CD14-positive monocyte (primary cell): ENCODE data around the gene JCAD. TPM values are rescaled to one million over a fixed set of nuclear protein-coding genes. Genes with fewer than 3 reads are reported as not detected.
A peak's percentile ranks its signal among the peaks of the same experiment; 100 is the strongest.

Experiments used
- DNase-seq, 3 donors: peaks; one replicate each; pipeline ENCODE4 v3.0.0-alpha.2; 2011 to 2022
- H2AFZ ChIP-seq: 2 replicates; pipeline ENCODE4 v1.6.0; 2012; ENCODE audit warnings: mild to moderate bottlenecking, low read depth, low read length, inconsistent platforms; ENCODE audit not compliant: insufficient read depth, poor library complexity, severe bottlenecking
- H3K27ac ChIP-seq, 2 donors: 1 replicate in 1 of 2; 2 replicates in 1 of 2; pipeline ENCODE4 v1.5.1; 2012 to 2013; ENCODE audit warnings: low read length in 2 of 2, control low read depth in 1 of 2, inconsistent platforms in 1 of 2, low read depth in 1 of 2, mild to moderate bottlenecking in 1 of 2
- H3K27me3 ChIP-seq, 2 donors: one replicate each; pipeline versions ENCODE4 v1.6.0 to v1.6.1; 2011 to 2013; ENCODE audit warnings: low read length in 2 of 2; ENCODE audit not compliant: control insufficient read depth in 2 of 2, insufficient read depth in 2 of 2
- H3K36me3 ChIP-seq, 2 donors: replicated peaks in 1 of 2; 1 replicate in 1 of 2; 2 replicates in 1 of 2; pipeline versions ENCODE4 v1.5.1 to v1.6.1; 2012 to 2013; ENCODE audit warnings: low read length in 2 of 2, control low read depth in 1 of 2, inconsistent platforms in 1 of 2, mild to moderate bottlenecking in 1 of 2; ENCODE audit not compliant: insufficient read depth in 2 of 2, control insufficient read depth in 1 of 2
- H3K4me1 ChIP-seq, 2 donors: 1 replicate in 1 of 2; 2 replicates in 1 of 2; pipeline versions ENCODE4 v1.5.1 to v1.6.1; 2012 to 2013; ENCODE audit warnings: low read length in 2 of 2, control low read depth in 1 of 2, inconsistent platforms in 1 of 2, mild to moderate bottlenecking in 1 of 2, moderate library complexity in 1 of 2; ENCODE audit not compliant: insufficient read depth in 2 of 2, control insufficient read depth in 1 of 2
- H3K4me2 ChIP-seq: replicated peaks from 2 replicates; pipeline ENCODE3; 2012; ENCODE audit warnings: low read length, moderate library complexity, mild to moderate bottlenecking; ENCODE audit not compliant: poor library complexity, severe bottlenecking; ENCODE audit errors: extremely low read depth
- H3K4me3 ChIP-seq, 3 experiments: fragments of 200-600 bp in 1 of 3; sonication (generic) in 1 of 3; replicated peaks in 1 of 3; 1 replicate in 2 of 3; 2 replicates in 1 of 3; pipeline ENCODE4 v1.5.1; 2011 to 2013; ENCODE audit warnings: low read length in 3 of 3, mild to moderate bottlenecking in 3 of 3, control low read depth in 2 of 3, low read depth in 2 of 3, inconsistent platforms in 1 of 3, moderate library complexity in 1 of 3
- H3K79me2 ChIP-seq: 2 replicates; pipeline ENCODE4 v1.6.0; 2012; ENCODE audit warnings: mild to moderate bottlenecking, control low read depth, inconsistent platforms, low read length, moderate library complexity; ENCODE audit not compliant: insufficient read depth
- H3K9ac ChIP-seq: 2 replicates; pipeline ENCODE4 v1.6.0; 2017; ENCODE audit warnings: low read length, mild to moderate bottlenecking; ENCODE audit not compliant: insufficient read depth, poor library complexity, severe bottlenecking
- H3K9me3 ChIP-seq, 2 donors: replicated peaks in 1 of 2; 1 replicate in 1 of 2; 2 replicates in 1 of 2; pipeline versions ENCODE4 v1.5.1 to v1.6.1; 2012 to 2013; ENCODE audit warnings: low read length in 2 of 2, control low read depth in 1 of 2; ENCODE audit not compliant: control insufficient read depth in 1 of 2, insufficient read depth in 1 of 2
- H4K20me1 ChIP-seq: 2 replicates; pipeline ENCODE4 v1.6.0; 2012; ENCODE audit warnings: mild to moderate bottlenecking, low read length, control low read depth, moderate library complexity; ENCODE audit not compliant: insufficient read depth
- H3K27ac Mint-ChIP-seq, 7 donors: one replicate each; pipeline ENCODE4 v1.8.0; 2020; ENCODE audit warnings: mild to moderate bottlenecking in 7 of 7, mixed read lengths in 7 of 7, moderate library complexity in 6 of 7, inconsistent platforms in 2 of 7
- H3K27me3 Mint-ChIP-seq, 3 donors: one replicate each; pipeline ENCODE4 v1.8.0; 2021 to 2022; ENCODE audit warnings: low read depth in 3 of 3, mild to moderate bottlenecking in 3 of 3, mixed read lengths in 3 of 3, moderate library complexity in 3 of 3, inconsistent platforms in 1 of 3
- H3K36me3 Mint-ChIP-seq, 2 donors: one replicate each; pipeline ENCODE4 v1.8.0; 2020; ENCODE audit warnings: mixed read lengths in 2 of 2, inconsistent platforms in 1 of 2, mild to moderate bottlenecking in 1 of 2
- H3K4me1 Mint-ChIP-seq: one replicate; pipeline ENCODE4 v1.8.0; 2020; ENCODE audit warnings: mild to moderate bottlenecking, mixed read lengths
- H3K4me3 Mint-ChIP-seq, 2 donors: one replicate each; pipeline ENCODE4 v1.8.0; 2020; ENCODE audit warnings: mild to moderate bottlenecking in 2 of 2, mixed read lengths in 2 of 2, moderate library complexity in 1 of 2
- H3K9me3 Mint-ChIP-seq, 7 donors: one replicate each; pipeline ENCODE4 v1.8.0; 2020 to 2022; ENCODE audit warnings: mixed read lengths in 7 of 7, mild to moderate bottlenecking in 6 of 7, moderate library complexity in 6 of 7, inconsistent platforms in 2 of 7
- CTCF ChIP-seq: fragments of 200-600 bp; IDR thresholded peaks from one replicate; pipeline ENCODE4 v1.8.0; 2022; ENCODE audit warnings: antibody characterized with exemption, mild to moderate bottlenecking
- WGBS: methylation state at CpG from one replicate; pipeline ENCODE4 v1.1.5; 2013; ENCODE audit warnings: missing lambda C conversion rate; ENCODE audit not compliant: insufficient coverage; 5-methylcytosine and 5-hydroxymethylcytosine counted together
- intact Hi-C, 2 donors: fragments of 100-400 bp; cut with micrococcal nuclease; formaldehyde crosslinking; loops; one replicate each; pipeline versions ENCODE4 v1.15.0 to v1.15.1; 2023
- polyA plus RNA-seq, 3 donors: library from polyadenylated mRNA; depleted of rRNA in 1 of 3; unstranded in 2 of 3; stranded (reverse) in 1 of 3; fragments of 300-500 nt in 2 of 3; fragments of >200 nt in 1 of 3; fragmentation: Illumina TruSeq in 2 of 3; gene quantifications; 1 replicate in 2 of 3; 2 replicates in 1 of 3; pipeline ENCODE4 v1.2.3, GENCODE V29; 2012 to 2021

The JCAD gene
- polyA plus RNA-seq, 3 donors = not detected

- Mint-ChIP-seq H3K4me1 (no peaks in the 10 kb centered on the region), H3K9me3 (peaks cover 0 to 4% (median 0%) of the 10 kb centered on the region in 7 donors), H3K27me3 (peaks cover 2 to 8% (median 4%) of the 10 kb centered on the region in 3 donors), H3K27ac (no peak overlapping the region), H3K36me3 (no peaks in the 10 kb centered on the region), H3K4me3 (no peak overlapping the region)
- no peaks in the 10 kb centered on the region for H3K4me1 ChIP-seq
- no peaks in the 10 kb centered on the region for H3K27me3 ChIP-seq
- no peak overlapping the region for H3K9ac ChIP-seq
- no peak overlapping the region for H3K27ac ChIP-seq
- no peak for DNase-seq
- no peaks in the 10 kb centered on the region for H4K20me1 ChIP-seq
- no peaks in the 10 kb centered on the region for H3K9me3 ChIP-seq
- no peak overlapping the region for H2AFZ ChIP-seq
- no peak overlapping the region for H3K4me2 ChIP-seq
- no CpG with 5 or more reads among the region's 3 CpGs for WGBS
- intact Hi-C loops = no loop called here
- no peaks in the 10 kb centered on the region for H3K36me3 ChIP-seq
- H3K4me3 ChIP-seq = no peak overlapping the region
- H3K79me2 ChIP-seq = no peaks in the 10 kb centered on the region
- no peak for TF ChIP-seq CTCF
Observed at GRCh38 chr10:30088178-30088577, 28.8 kb upstream of the JCAD start.

- peak overlapping the region in 1 of 7 donors; percentile 13 for H3K27ac Mint-ChIP-seq
Observed at GRCh38 chr10:30083934-30084333, 24.5 kb upstream of the JCAD start.

More at GRCh38 chr10:30083934-30084333, 24.5 kb upstream of the JCAD start:
- Mint-ChIP-seq H3K27me3 (peaks cover 0 to 5% (median 2%) of the 10 kb centered on the region in 3 donors), H3K4me1 (no peaks in the 10 kb centered on the region), H3K4me3 (no peak overlapping the region), H3K36me3 (no peaks in the 10 kb centered on the region), H3K9me3 (peaks cover 0 to 8% (median 0%) of the 10 kb centered on the region in 7 donors)
- WGBS = 73% methylated on average over 1 of the region's 1 CpG
- intact Hi-C loops = no loop called here
- DNase-seq = no peak
- Histone ChIP-seq H3K4me3 (no peak overlapping the region), H3K36me3 (no peaks in the 10 kb centered on the region), H3K4me1 (no peaks in the 10 kb centered on the region), H3K9ac (no peak overlapping the region), H4K20me1 (no peaks in the 10 kb centered on the region), H3K79me2 (no peaks in the 10 kb centered on the region), H2AFZ (no peak overlapping the region), H3K27me3 (no peaks in the 10 kb centered on the region), H3K4me2 (no peak overlapping the region), H3K9me3 (no peaks in the 10 kb centered on the region), H3K27ac (no peak overlapping the region)
- peak; percentile 8 for TF ChIP-seq CTCF
